ENCODE results near the gene TBCEL. TPM values are rescaled to one million over a fixed set of nuclear protein-coding genes. Genes with fewer than 3 reads are reported as not detected.

TBCEL gene
- total RNA-seq, 1 experiment from 2014 or later: 17.7 TPM

DNA sequence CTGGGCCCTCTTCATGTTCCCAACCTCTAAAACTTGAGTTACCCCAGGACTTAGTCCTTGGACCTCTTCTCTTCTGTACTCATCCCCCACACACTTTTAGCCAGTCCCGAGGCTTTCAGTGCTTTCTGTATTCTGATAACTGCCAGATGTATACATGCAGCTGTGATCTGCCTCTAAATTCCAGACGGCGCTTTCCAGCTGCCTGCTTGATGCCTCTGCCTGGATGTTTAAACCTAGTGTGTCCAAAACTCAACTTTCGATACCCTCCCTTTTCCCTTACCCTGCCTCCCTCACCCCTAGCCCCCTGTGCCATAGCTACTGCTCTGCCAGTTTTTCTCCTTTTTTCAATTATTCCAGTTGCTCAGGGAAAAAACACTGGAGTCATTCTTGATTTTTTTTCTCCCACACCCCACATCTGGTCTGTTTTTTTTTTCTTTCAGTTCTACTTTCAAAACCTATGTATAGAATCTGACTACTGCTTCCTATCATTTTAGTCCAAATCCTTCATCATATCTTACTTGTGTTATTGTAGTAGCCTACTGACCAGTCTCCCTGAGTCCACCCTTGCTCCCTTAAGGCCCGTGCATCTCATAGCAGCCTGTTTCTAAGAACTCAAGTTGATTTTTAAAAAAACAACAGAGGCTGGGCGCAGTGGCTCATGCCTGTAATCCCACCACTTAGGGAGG is 44.2 kb downstream of the TBCEL start:
- intact Hi-C loops (cut with micrococcal nuclease): no loop called here
- Histone ChIP-seq H3K79me2 (ENCODE audit: insufficient read depth, low read length) (no peaks in the 10 kb centered on the region), H3K4me3 (replicated peaks in 1 of 2; ENCODE audit: low read depth in 1 of 2, low read length in 2 of 2) (no peak overlapping the region), H4K20me1 (ENCODE audit: insufficient read depth) (no peaks in the 10 kb centered on the region), H3K9me3 (ENCODE audit: control insufficient read depth in 1 of 2, insufficient read depth in 1 of 2, low read depth in 1 of 2, low read length in 2 of 2) (no peaks in the 10 kb centered on the region; a peak in 1 of 4 replicates), H3K9ac (ENCODE audit: low read length) (no peak overlapping the region), H3K36me3 (ENCODE audit: control insufficient read depth in 1 of 2, insufficient read depth in 2 of 2, low read length in 2 of 2) (peaks cover 0 to 15% of the 10 kb centered on the region in 2 experiments; a peak in 2 of 4 replicates), H3K4me2 (ENCODE audit: low read length) (no peak overlapping the region), H3K27ac (ENCODE audit: low read depth, low read length) (no peak overlapping the region), H3K9me2 (ENCODE audit: insufficient read depth) (no peaks in the 10 kb centered on the region), H2AFZ (ENCODE audit: low read depth, low read length, poor library complexity, severe bottlenecking) (no peak overlapping the region), H3K4me1 (ENCODE audit: control insufficient read depth in 1 of 2, insufficient read depth in 2 of 2, low read length in 2 of 2) (no peaks in the 10 kb centered on the region), H3K27me3 (ENCODE audit: insufficient read depth, low read length) (no peaks in the 10 kb centered on the region)
- ChIA-PET POLR2A (no interaction called here), CTCF (no interaction called here), RAD21 (ENCODE audit: low non-redundant PET in 1 of 2, low total read pairs in 2 of 2, uncharacterized antibody in 2 of 2, unreplicated experiment in 2 of 2) (no interaction called here)
- ATAC-seq (no peak), DNase-seq (ENCODE audit: low read depth, low spot score) (no peak)
- BruUV-seq (replicated peaks): no TSS peak
- TF ChIP-seq CEBPB (IDR thresholded peaks at IDR 0.05; ENCODE audit: low read depth) (no peak), POLR2AphosphoS5 (IDR thresholded peaks at IDR 0.05; ENCODE audit: low read depth, low read length) (no peak), EZH2 (IDR thresholded peaks at IDR 0.05) (no peak), RAD21 (IDR thresholded peaks at IDR 0.05; ENCODE audit: low read depth) (no peak), ZNF274 (IDR thresholded peaks at IDR 0.05; ENCODE audit: low read depth, low read length) (no peak), YY1 (IDR thresholded peaks at IDR 0.05; ENCODE audit: extremely low read depth, insufficient replicate concordance, low read depth, low read length) (no peak), SIN3A (IDR thresholded peaks at IDR 0.05; ENCODE audit: low read depth) (no peak)
- TF ChIP-seq, protein P1, sequence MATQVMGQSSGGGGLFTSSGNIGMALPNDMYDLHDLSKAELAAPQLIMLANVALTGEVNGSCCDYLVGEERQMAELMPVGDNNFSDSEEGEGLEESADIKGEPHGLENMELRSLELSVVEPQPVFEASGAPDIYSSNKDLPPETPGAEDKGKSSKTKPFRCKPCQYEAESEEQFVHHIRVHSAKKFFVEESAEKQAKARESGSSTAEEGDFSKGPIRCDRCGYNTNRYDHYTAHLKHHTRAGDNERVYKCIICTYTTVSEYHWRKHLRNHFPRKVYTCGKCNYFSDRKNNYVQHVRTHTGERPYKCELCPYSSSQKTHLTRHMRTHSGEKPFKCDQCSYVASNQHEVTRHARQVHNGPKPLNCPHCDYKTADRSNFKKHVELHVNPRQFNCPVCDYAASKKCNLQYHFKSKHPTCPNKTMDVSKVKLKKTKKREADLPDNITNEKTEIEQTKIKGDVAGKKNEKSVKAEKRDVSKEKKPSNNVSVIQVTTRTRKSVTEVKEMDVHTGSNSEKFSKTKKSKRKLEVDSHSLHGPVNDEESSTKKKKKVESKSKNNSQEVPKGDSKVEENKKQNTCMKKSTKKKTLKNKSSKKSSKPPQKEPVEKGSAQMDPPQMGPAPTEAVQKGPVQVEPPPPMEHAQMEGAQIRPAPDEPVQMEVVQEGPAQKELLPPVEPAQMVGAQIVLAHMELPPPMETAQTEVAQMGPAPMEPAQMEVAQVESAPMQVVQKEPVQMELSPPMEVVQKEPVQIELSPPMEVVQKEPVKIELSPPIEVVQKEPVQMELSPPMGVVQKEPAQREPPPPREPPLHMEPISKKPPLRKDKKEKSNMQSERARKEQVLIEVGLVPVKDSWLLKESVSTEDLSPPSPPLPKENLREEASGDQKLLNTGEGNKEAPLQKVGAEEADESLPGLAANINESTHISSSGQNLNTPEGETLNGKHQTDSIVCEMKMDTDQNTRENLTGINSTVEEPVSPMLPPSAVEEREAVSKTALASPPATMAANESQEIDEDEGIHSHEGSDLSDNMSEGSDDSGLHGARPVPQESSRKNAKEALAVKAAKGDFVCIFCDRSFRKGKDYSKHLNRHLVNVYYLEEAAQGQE (IDR thresholded peaks at IDR 0.05; ENCODE audit: low read depth): no peak
